Small intestine (tissue), 7 donors: ENCODE measurements around the gene C11orf54. TPM values are rescaled to one million over a fixed set of nuclear protein-coding genes. Genes with fewer than 3 reads are reported as not detected.
A peak's percentile ranks its signal among the peaks of the same experiment; 100 is the strongest.

Source experiments
- DNase-seq, 2 donors: peaks; one replicate each; pipeline versions ENCODE4 v3.0.0 to v3.0.0-alpha.2; 2013
- FAIRE-seq: peaks from 2 replicates; lab custom pipeline; 2012; peaks lifted over from hg19 to GRCh38; lab: Jason Lieb, UNC
- H3K27ac ChIP-seq, 3 donors: one replicate each; pipeline ENCODE4 v1.5.1; 2013; ENCODE audit warnings: low read length in 2 of 3, mild to moderate bottlenecking in 2 of 3, control low read depth in 1 of 3, inconsistent platforms in 1 of 3, low read depth in 1 of 3, moderate library complexity in 1 of 3
- H3K27me3 ChIP-seq, 3 donors: one replicate each; pipeline ENCODE4 v1.6.1; 2013; ENCODE audit warnings: low read length in 3 of 3, inconsistent platforms in 1 of 3; ENCODE audit not compliant: control insufficient read depth in 3 of 3, insufficient read depth in 3 of 3
- H3K36me3 ChIP-seq, 3 donors: one replicate each; pipeline ENCODE4 v1.6.1; 2013; ENCODE audit warnings: low read length in 3 of 3, inconsistent platforms in 1 of 3, low read depth in 1 of 3, mild to moderate bottlenecking in 1 of 3, moderate library complexity in 1 of 3; ENCODE audit not compliant: control insufficient read depth in 3 of 3, insufficient read depth in 2 of 3
- H3K4me1 ChIP-seq, 3 donors: one replicate each; pipeline ENCODE4 v1.6.1; 2013; ENCODE audit warnings: low read length in 2 of 3, inconsistent platforms in 1 of 3, low read depth in 1 of 3, mild to moderate bottlenecking in 1 of 3, moderate library complexity in 1 of 3; ENCODE audit not compliant: control insufficient read depth in 3 of 3, insufficient read depth in 2 of 3
- H3K4me3 ChIP-seq, 3 donors: one replicate each; pipeline ENCODE4 v1.5.1; 2013; ENCODE audit warnings: low read length in 3 of 3, control low read depth in 1 of 3, inconsistent platforms in 1 of 3, low read depth in 1 of 3, mild to moderate bottlenecking in 1 of 3, moderate library complexity in 1 of 3
- H3K9me3 ChIP-seq, 2 donors: one replicate each; pipeline ENCODE4 v1.6.1; 2013; ENCODE audit warnings: low read depth in 1 of 2, low read length in 1 of 2; ENCODE audit not compliant: control insufficient read depth in 2 of 2, insufficient read depth in 1 of 2
- WGBS, 3 donors: extraction: QIAGEN DNeasy Blood & Tissue Kit; methylation state at CpG; one replicate each; pipeline ENCODE4 v1.1.7; 2013; 5-methylcytosine and 5-hydroxymethylcytosine counted together
- polyA plus RNA-seq, 4 donors: library from polyadenylated mRNA; stranded (reverse) in 3 of 4; unstranded in 1 of 4; fragments of 200-250 nt in 3 of 4; fragments of 120-200 nt in 1 of 4; gene quantifications; one replicate each; pipeline versions ENCODE4 v1.2.1 to v1.2.3, GENCODE V29; 2013
- donor health status: healthy with polysubstance abuse.
- donor health status: control.
- donor health status: control.
- donor health status: Bipolar disorder and iron deficiency.
- donor health status: healthy.

The C11orf54 gene
- polyA plus RNA-seq, 4 donors = 26.3 to 106 (median 62.2) TPM

DNA sequence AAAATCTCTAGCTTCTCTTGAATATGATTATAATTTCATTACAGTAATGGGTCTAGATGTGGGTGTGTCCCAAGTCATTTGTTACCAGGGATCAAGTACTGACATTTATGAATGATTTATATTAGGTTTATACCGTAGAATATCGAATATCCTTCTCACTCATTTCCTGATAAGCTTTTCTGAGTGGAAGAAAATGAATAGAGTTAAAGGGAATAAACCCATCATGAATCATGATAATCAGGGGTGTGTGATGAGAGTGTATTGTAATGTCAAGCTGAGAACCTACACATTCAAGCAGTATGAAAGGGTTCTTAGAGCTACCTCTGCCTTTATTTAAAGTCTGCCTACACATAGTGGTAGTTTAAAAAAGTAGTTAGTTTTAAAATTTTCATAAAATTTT, 59.9 kb downstream of the C11orf54 start:
- H3K36me3 ChIP-seq = peaks cover 17 to 36% (median 20%) of the 10 kb centered on the region in 3 donors
- 12 to 51% (median 22%) methylated on average over 2 of the region's 2 CpGs for WGBS, 3 donors
- no peak overlapping the region for H3K4me3 ChIP-seq
- FAIRE-seq = no peak
- no peaks in the 10 kb centered on the region for H3K9me3 ChIP-seq
- no peaks in the 10 kb centered on the region for H3K4me1 ChIP-seq
- DNase-seq = peak in 1 of 2 donors; percentile 17
- no peak overlapping the region for H3K27ac ChIP-seq
- H3K27me3 ChIP-seq = no peaks in the 10 kb centered on the region

DNA sequence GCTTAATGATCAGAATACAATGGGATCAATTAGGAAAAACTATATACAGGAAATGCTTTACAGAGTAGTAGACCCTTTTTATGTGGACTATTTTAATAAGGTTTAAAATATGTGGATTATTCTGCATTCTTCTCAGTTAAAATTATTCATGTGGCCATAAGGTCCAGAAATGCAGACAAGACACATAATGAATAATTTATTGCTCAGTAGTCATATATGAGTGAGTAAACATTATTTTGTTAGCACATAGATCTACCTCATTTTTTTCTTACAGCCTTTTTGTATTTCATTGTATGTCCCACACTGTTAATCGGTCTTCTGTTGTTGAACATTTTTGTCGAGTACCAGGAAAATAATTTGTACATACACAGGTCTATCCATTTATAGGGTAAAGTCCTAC, 63.4 kb downstream of the C11orf54 start:
- WGBS, 3 donors = 93 to 97% (median 95%) methylated on average over 2 of the region's 2 CpGs
- Histone ChIP-seq H3K27ac (no peak overlapping the region), H3K9me3 (no peaks in the 10 kb centered on the region), H3K27me3 (no peaks in the 10 kb centered on the region), H3K4me3 (no peak overlapping the region), H3K36me3 (peaks cover 8 to 48% (median 12%) of the 10 kb centered on the region in 3 donors), H3K4me1 (no peaks in the 10 kb centered on the region)
- no peak for FAIRE-seq
- no peak for DNase-seq

GRCh38 chr11:93807980-93808379, 66.5 kb downstream of the C11orf54 start:
- Histone ChIP-seq H3K27me3 (no peaks in the 10 kb centered on the region), H3K36me3 (peaks cover 12 to 46% (median 15%) of the 10 kb centered on the region in 3 donors), H3K9me3 (no peaks in the 10 kb centered on the region), H3K4me1 (no peaks in the 10 kb centered on the region), H3K27ac (no peak overlapping the region), H3K4me3 (no peak overlapping the region)
- WGBS, 3 donors = 95 to 98% (median 98%) methylated on average over 3 of the region's 3 CpGs
- DNase-seq (no peak), FAIRE-seq (no peak)

GRCh38 chr11:93813974-93814373, 72.5 kb downstream of the C11orf54 start:
- H3K9me3 ChIP-seq = no peaks in the 10 kb centered on the region
- FAIRE-seq = no peak
- no peaks in the 10 kb centered on the region for H3K27me3 ChIP-seq
- 94 to 99% (median 96%) methylated on average over 5 of the region's 5 CpGs for WGBS, 3 donors
- peaks cover 10 to 31% (median 13%) of the 10 kb centered on the region in 3 donors for H3K36me3 ChIP-seq
- H3K4me1 ChIP-seq = no peaks in the 10 kb centered on the region
- DNase-seq = no peak
- H3K27ac ChIP-seq = no peak overlapping the region
- no peak overlapping the region for H3K4me3 ChIP-seq

Other genes with a start within 250 kb of the C11orf54 start
- gene SMCO4, start 198.3 kb upstream of the C11orf54 start, polyA plus RNA-seq = 100 to 1,000 TPM in 2 of 4 donors, 10 to 100 TPM in 2; 51.0 to 207 (median 95.7) TPM
- gene CEP295, start 80.0 kb upstream of the C11orf54 start, polyA plus RNA-seq = 10 to 100 TPM in 1 of 4 donors, 1 to 10 TPM in 3; 5.4 to 14.8 (median 6.3) TPM
- gene TAF1D, start 177 bp upstream of the C11orf54 start, polyA plus RNA-seq = 100 to 1,000 TPM in 1 of 4 donors, 10 to 100 TPM in 3; 45.9 to 147 (median 69.8) TPM
- gene MED17, start 42.6 kb downstream of the C11orf54 start, polyA plus RNA-seq = 10 to 100 TPM in 2 of 4 donors, 1 to 10 TPM in 2; 8.5 to 32.7 (median 11.0) TPM
- 1 to 10 TPM in 2 of 4 donors, not detected in 2; 1.5 to 2.2 TPM for gene VSTM5, start 108.9 kb downstream of the C11orf54 start, polyA plus RNA-seq